Stimulated activated naive CD4-positive, alpha-beta T cell treated with Interleukin-2 at 50 U/mL for 16 hours (primary cell): ENCODE data around the gene HAPLN2.
A peak's percentile ranks its signal among the peaks of the same experiment; 100 is the strongest.

ENCODE experiments used
- DNase-seq: peaks from one replicate; lab custom pipeline; 2025; lab: John Stamatoyannopoulos, UW

The HAPLN2 gene

GRCh38 chr1:156645056-156645455 lies 25.8 kb downstream of the HAPLN2 start:
- DNase-seq, result no peak

GRCh38 chr1:156645666-156646065 lies 26.5 kb downstream of the HAPLN2 start:
- no peak for DNase-seq

- no peak for DNase-seq
Measured at GRCh38 chr1:156646738-156647211, 27.6 kb downstream of the HAPLN2 start.

GRCh38 chr1:156647351-156647750 lies 28.1 kb downstream of the HAPLN2 start:
- no peak for DNase-seq

- DNase-seq, result no peak
Measured at GRCh38 chr1:156648496-156648895, 29.3 kb downstream of the HAPLN2 start.

GRCh38 chr1:156648951-156649350 lies 29.7 kb downstream of the HAPLN2 start:
- DNase-seq, result no peak

GRCh38 chr1:156652131-156652991 lies 33.1 kb downstream of the HAPLN2 start:
- no peak for DNase-seq

GRCh38 chr1:156652992-156653355 lies 33.8 kb downstream of the HAPLN2 start:
- no peak for DNase-seq

GRCh38 chr1:156654700-156655099 lies 35.5 kb downstream of the HAPLN2 start:
- no peak for DNase-seq

- no peak for DNase-seq
Measured at GRCh38 chr1:156655151-156655903, 36.1 kb downstream of the HAPLN2 start.

GRCh38 chr1:156655904-156656516 lies 36.8 kb downstream of the HAPLN2 start:
- DNase-seq, result no peak

GRCh38 chr1:156656806-156657740 lies 37.9 kb downstream of the HAPLN2 start:
- DNase-seq, result peak; percentile 67

GRCh38 chr1:156657741-156658319 lies 38.6 kb downstream of the HAPLN2 start:
- no peak for DNase-seq

GRCh38 chr1:156658496-156658895 lies 39.3 kb downstream of the HAPLN2 start:
- no peak for DNase-seq

- DNase-seq, result no peak
Measured at GRCh38 chr1:156658945-156659574, 39.8 kb downstream of the HAPLN2 start.

- no peak for DNase-seq
Measured at GRCh38 chr1:156659661-156659987, 40.4 kb downstream of the HAPLN2 start.

GRCh38 chr1:156659988-156660751 lies 41.0 kb downstream of the HAPLN2 start:
- DNase-seq, result peak; percentile 84

- no peak for DNase-seq
Measured at GRCh38 chr1:156660752-156661112, 41.5 kb downstream of the HAPLN2 start.

GRCh38 chr1:156662005-156662799 lies 43.0 kb downstream of the HAPLN2 start:
- no peak for DNase-seq

- no peak for DNase-seq
Measured at GRCh38 chr1:156662800-156663055, 43.5 kb downstream of the HAPLN2 start.
